Uterus (tissue), 2 donors: Measurements from ENCODE around the gene ADAMTS15.

Experiments
- POLR2A ChIP-seq, 2 donors: fragments of 450-650 bp; IDR thresholded peaks; one replicate each; pipeline ENCODE4 v1.6.1; 2016; ENCODE audit warnings: antibody characterized with exemption in 2 of 2, mild to moderate bottlenecking in 1 of 2, moderate library complexity in 1 of 2
- TF ChIP-seq, protein P1 (sequence below), 4 experiments: fragments of 200-600 bp in 2 of 4; fragments of 450-650 bp in 2 of 4; sonication (generic) in 2 of 4; IDR thresholded peaks; one replicate each; pipeline ENCODE4 v1.5.1; 2016 to 2019; ENCODE audit warnings: antibody characterized with exemption in 4 of 4, mild to moderate bottlenecking in 2 of 4, moderate library complexity in 1 of 4

DNA sequence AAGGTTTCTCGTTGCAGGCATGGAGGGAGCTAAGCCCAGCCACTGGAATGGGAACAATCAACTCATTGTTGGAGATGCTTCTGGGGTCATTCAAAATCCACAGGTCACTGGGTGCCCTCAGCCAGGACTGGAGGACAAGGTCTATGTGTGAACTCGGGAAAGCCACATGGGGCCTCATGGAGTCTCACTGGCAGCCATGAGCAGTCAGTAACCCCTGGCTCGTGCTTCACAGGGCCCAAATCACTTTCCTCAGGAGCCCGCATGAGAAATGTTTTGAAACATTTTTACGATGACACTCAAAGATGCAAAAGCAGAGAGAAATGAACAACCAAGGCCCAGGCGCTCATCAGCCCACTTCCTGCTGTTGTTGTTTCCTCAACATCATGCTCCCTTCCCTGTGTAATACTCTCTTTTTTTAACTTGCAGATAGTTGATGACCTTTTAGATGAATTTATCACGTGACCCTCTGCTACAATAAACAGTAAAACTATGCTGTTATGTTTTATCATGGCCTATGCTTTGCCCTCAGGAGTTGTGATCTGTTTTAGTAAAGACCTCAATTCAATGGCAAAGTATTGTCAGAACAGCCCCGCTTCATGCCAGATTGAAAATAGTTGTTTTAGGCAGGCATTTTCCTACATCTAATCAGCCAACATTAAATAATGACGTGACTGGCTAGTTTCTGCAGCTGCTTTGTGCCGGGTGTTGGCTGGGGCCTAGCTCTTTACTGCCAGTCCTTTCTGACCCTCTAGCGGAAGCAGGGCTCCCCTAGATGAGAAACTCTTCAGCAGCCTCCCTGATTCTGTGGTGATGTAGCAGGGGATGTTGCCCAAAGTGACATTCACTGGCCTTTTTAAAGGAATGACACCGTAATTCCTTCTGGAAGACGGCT, 39.7 kb downstream of the ADAMTS15 start:
- TF ChIP-seq, protein P1, sequence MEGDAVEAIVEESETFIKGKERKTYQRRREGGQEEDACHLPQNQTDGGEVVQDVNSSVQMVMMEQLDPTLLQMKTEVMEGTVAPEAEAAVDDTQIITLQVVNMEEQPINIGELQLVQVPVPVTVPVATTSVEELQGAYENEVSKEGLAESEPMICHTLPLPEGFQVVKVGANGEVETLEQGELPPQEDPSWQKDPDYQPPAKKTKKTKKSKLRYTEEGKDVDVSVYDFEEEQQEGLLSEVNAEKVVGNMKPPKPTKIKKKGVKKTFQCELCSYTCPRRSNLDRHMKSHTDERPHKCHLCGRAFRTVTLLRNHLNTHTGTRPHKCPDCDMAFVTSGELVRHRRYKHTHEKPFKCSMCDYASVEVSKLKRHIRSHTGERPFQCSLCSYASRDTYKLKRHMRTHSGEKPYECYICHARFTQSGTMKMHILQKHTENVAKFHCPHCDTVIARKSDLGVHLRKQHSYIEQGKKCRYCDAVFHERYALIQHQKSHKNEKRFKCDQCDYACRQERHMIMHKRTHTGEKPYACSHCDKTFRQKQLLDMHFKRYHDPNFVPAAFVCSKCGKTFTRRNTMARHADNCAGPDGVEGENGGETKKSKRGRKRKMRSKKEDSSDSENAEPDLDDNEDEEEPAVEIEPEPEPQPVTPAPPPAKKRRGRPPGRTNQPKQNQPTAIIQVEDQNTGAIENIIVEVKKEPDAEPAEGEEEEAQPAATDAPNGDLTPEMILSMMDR (IDR thresholded peaks at IDR 0.05) = no peak
- TF ChIP-seq POLR2A (IDR thresholded peaks at IDR 0.05) = no peak
